ENCODE data around the gene UBE2M. TPM values are rescaled to one million over a fixed set of nuclear protein-coding genes. Genes with fewer than 3 reads are reported as not detected.

The UBE2M gene
- total RNA-seq, 1 donor from 2014 or later = 78.3 TPM

GRCh38 chr19:58572026-58572817, 13.8 kb upstream of the UBE2M start:
- Mint-ChIP-seq H3K36me3 (ENCODE audit: unreplicated experiment) (no peaks in the 10 kb centered on the region), H3K27me3 (ENCODE audit: unreplicated experiment) (no peaks in the 10 kb centered on the region), H3K4me1 (ENCODE audit: unreplicated experiment) (peaks cover 28% of the 10 kb centered on the region), H3K4me3 (ENCODE audit: unreplicated experiment) (peak overlapping the region; percentile 99), H3K9me3 (ENCODE audit: unreplicated experiment) (no peaks in the 10 kb centered on the region), H3K27ac (ENCODE audit: unreplicated experiment) (peak overlapping the region; percentile 99)
- TF ChIP-seq CTCF (IDR thresholded peaks at IDR 0.05) = no peak
- DNase-seq (ENCODE audit: extremely low spot score, unreplicated experiment) = no peak

GRCh38 chr19:58571575-58571947, 13.2 kb upstream of the UBE2M start:
- Mint-ChIP-seq H3K4me3 (ENCODE audit: unreplicated experiment) (no peak overlapping the region), H3K27me3 (ENCODE audit: unreplicated experiment) (no peaks in the 10 kb centered on the region), H3K36me3 (ENCODE audit: unreplicated experiment) (no peaks in the 10 kb centered on the region), H3K4me1 (ENCODE audit: unreplicated experiment) (peaks cover 28% of the 10 kb centered on the region), H3K27ac (ENCODE audit: unreplicated experiment) (peak overlapping the region; percentile 99), H3K9me3 (ENCODE audit: unreplicated experiment) (no peaks in the 10 kb centered on the region)
- no peak for DNase-seq (ENCODE audit: extremely low spot score, unreplicated experiment)
- no peak for TF ChIP-seq CTCF (IDR thresholded peaks at IDR 0.05)

GRCh38 chr19:58570770-58571574, 12.6 kb upstream of the UBE2M start:
- no peak for DNase-seq (ENCODE audit: extremely low spot score, unreplicated experiment)
- H3K27me3 Mint-ChIP-seq (ENCODE audit: unreplicated experiment) = no peaks in the 10 kb centered on the region

GRCh38 chr19:58569943-58570670, 11.7 kb upstream of the UBE2M start:
- no peak overlapping the region for H3K4me3 Mint-ChIP-seq (ENCODE audit: unreplicated experiment)
- no peak overlapping the region for H3K27ac Mint-ChIP-seq (ENCODE audit: unreplicated experiment)
- TF ChIP-seq CTCF (IDR thresholded peaks at IDR 0.05) = no peak
- no peaks in the 10 kb centered on the region for H3K27me3 Mint-ChIP-seq (ENCODE audit: unreplicated experiment)
- H3K36me3 Mint-ChIP-seq (ENCODE audit: unreplicated experiment) = no peaks in the 10 kb centered on the region
- H3K9me3 Mint-ChIP-seq (ENCODE audit: unreplicated experiment) = no peaks in the 10 kb centered on the region
- no peak for DNase-seq (ENCODE audit: extremely low spot score, unreplicated experiment)
- H3K4me1 Mint-ChIP-seq (ENCODE audit: unreplicated experiment) = peaks cover 23% of the 10 kb centered on the region

More at GRCh38 chr19:58570770-58571574, 12.6 kb upstream of the UBE2M start:
- H3K27ac Mint-ChIP-seq (ENCODE audit: unreplicated experiment) = no peak overlapping the region
- TF ChIP-seq CTCF (IDR thresholded peaks at IDR 0.05) = no peak
- H3K36me3 Mint-ChIP-seq (ENCODE audit: unreplicated experiment) = no peaks in the 10 kb centered on the region
- H3K9me3 Mint-ChIP-seq (ENCODE audit: unreplicated experiment) = no peaks in the 10 kb centered on the region
- H3K4me3 Mint-ChIP-seq (ENCODE audit: unreplicated experiment) = no peak overlapping the region
- H3K4me1 Mint-ChIP-seq (ENCODE audit: unreplicated experiment) = peaks cover 26% of the 10 kb centered on the region

Data from osteocyte (in vitro differentiated cells).